CD14-positive monocyte (primary cell): ENCODE measurements around the gene KCNAB1. TPM values are rescaled to one million over a fixed set of nuclear protein-coding genes. Genes with fewer than 3 reads are reported as not detected.

Experiments
- DNase-seq, 3 donors: peaks; one replicate each; pipeline ENCODE4 v3.0.0-alpha.2; 2011 to 2022
- H2AFZ ChIP-seq: 2 replicates; pipeline ENCODE4 v1.6.0; 2012; ENCODE audit warnings: mild to moderate bottlenecking, low read depth, low read length, inconsistent platforms; ENCODE audit not compliant: insufficient read depth, poor library complexity, severe bottlenecking
- H3K27ac ChIP-seq, 2 donors: 1 replicate in 1 of 2; 2 replicates in 1 of 2; pipeline ENCODE4 v1.5.1; 2012 to 2013; ENCODE audit warnings: low read length in 2 of 2, control low read depth in 1 of 2, inconsistent platforms in 1 of 2, low read depth in 1 of 2, mild to moderate bottlenecking in 1 of 2
- H3K27me3 ChIP-seq, 2 donors: one replicate each; pipeline versions ENCODE4 v1.6.0 to v1.6.1; 2011 to 2013; ENCODE audit warnings: low read length in 2 of 2; ENCODE audit not compliant: control insufficient read depth in 2 of 2, insufficient read depth in 2 of 2
- H3K36me3 ChIP-seq, 2 donors: replicated peaks in 1 of 2; 1 replicate in 1 of 2; 2 replicates in 1 of 2; pipeline versions ENCODE4 v1.5.1 to v1.6.1; 2012 to 2013; ENCODE audit warnings: low read length in 2 of 2, control low read depth in 1 of 2, inconsistent platforms in 1 of 2, mild to moderate bottlenecking in 1 of 2; ENCODE audit not compliant: insufficient read depth in 2 of 2, control insufficient read depth in 1 of 2
- H3K4me1 ChIP-seq, 2 donors: 1 replicate in 1 of 2; 2 replicates in 1 of 2; pipeline versions ENCODE4 v1.5.1 to v1.6.1; 2012 to 2013; ENCODE audit warnings: low read length in 2 of 2, control low read depth in 1 of 2, inconsistent platforms in 1 of 2, mild to moderate bottlenecking in 1 of 2, moderate library complexity in 1 of 2; ENCODE audit not compliant: insufficient read depth in 2 of 2, control insufficient read depth in 1 of 2
- H3K4me2 ChIP-seq: replicated peaks from 2 replicates; pipeline ENCODE3; 2012; ENCODE audit warnings: low read length, moderate library complexity, mild to moderate bottlenecking; ENCODE audit not compliant: poor library complexity, severe bottlenecking; ENCODE audit errors: extremely low read depth
- H3K4me3 ChIP-seq, 3 experiments: fragments of 200-600 bp in 1 of 3; sonication (generic) in 1 of 3; replicated peaks in 1 of 3; 1 replicate in 2 of 3; 2 replicates in 1 of 3; pipeline ENCODE4 v1.5.1; 2011 to 2013; ENCODE audit warnings: low read length in 3 of 3, mild to moderate bottlenecking in 3 of 3, control low read depth in 2 of 3, low read depth in 2 of 3, inconsistent platforms in 1 of 3, moderate library complexity in 1 of 3
- H3K79me2 ChIP-seq: 2 replicates; pipeline ENCODE4 v1.6.0; 2012; ENCODE audit warnings: mild to moderate bottlenecking, control low read depth, inconsistent platforms, low read length, moderate library complexity; ENCODE audit not compliant: insufficient read depth
- H3K9ac ChIP-seq: 2 replicates; pipeline ENCODE4 v1.6.0; 2017; ENCODE audit warnings: low read length, mild to moderate bottlenecking; ENCODE audit not compliant: insufficient read depth, poor library complexity, severe bottlenecking
- H3K9me3 ChIP-seq, 2 donors: replicated peaks in 1 of 2; 1 replicate in 1 of 2; 2 replicates in 1 of 2; pipeline versions ENCODE4 v1.5.1 to v1.6.1; 2012 to 2013; ENCODE audit warnings: low read length in 2 of 2, control low read depth in 1 of 2; ENCODE audit not compliant: control insufficient read depth in 1 of 2, insufficient read depth in 1 of 2
- H4K20me1 ChIP-seq: 2 replicates; pipeline ENCODE4 v1.6.0; 2012; ENCODE audit warnings: mild to moderate bottlenecking, low read length, control low read depth, moderate library complexity; ENCODE audit not compliant: insufficient read depth
- H3K27ac Mint-ChIP-seq, 7 donors: one replicate each; pipeline ENCODE4 v1.8.0; 2020; ENCODE audit warnings: mild to moderate bottlenecking in 7 of 7, mixed read lengths in 7 of 7, moderate library complexity in 6 of 7, inconsistent platforms in 2 of 7
- H3K27me3 Mint-ChIP-seq, 3 donors: one replicate each; pipeline ENCODE4 v1.8.0; 2021 to 2022; ENCODE audit warnings: low read depth in 3 of 3, mild to moderate bottlenecking in 3 of 3, mixed read lengths in 3 of 3, moderate library complexity in 3 of 3, inconsistent platforms in 1 of 3
- H3K36me3 Mint-ChIP-seq, 2 donors: one replicate each; pipeline ENCODE4 v1.8.0; 2020; ENCODE audit warnings: mixed read lengths in 2 of 2, inconsistent platforms in 1 of 2, mild to moderate bottlenecking in 1 of 2
- H3K4me1 Mint-ChIP-seq: one replicate; pipeline ENCODE4 v1.8.0; 2020; ENCODE audit warnings: mild to moderate bottlenecking, mixed read lengths
- H3K4me3 Mint-ChIP-seq, 2 donors: one replicate each; pipeline ENCODE4 v1.8.0; 2020; ENCODE audit warnings: mild to moderate bottlenecking in 2 of 2, mixed read lengths in 2 of 2, moderate library complexity in 1 of 2
- H3K9me3 Mint-ChIP-seq, 7 donors: one replicate each; pipeline ENCODE4 v1.8.0; 2020 to 2022; ENCODE audit warnings: mixed read lengths in 7 of 7, mild to moderate bottlenecking in 6 of 7, moderate library complexity in 6 of 7, inconsistent platforms in 2 of 7
- WGBS: methylation state at CpG from one replicate; pipeline ENCODE4 v1.1.5; 2013; ENCODE audit warnings: missing lambda C conversion rate; ENCODE audit not compliant: insufficient coverage; 5-methylcytosine and 5-hydroxymethylcytosine counted together
- intact Hi-C, 2 donors: fragments of 100-400 bp; cut with micrococcal nuclease; formaldehyde crosslinking; loops; one replicate each; pipeline versions ENCODE4 v1.15.0 to v1.15.1; 2023
- polyA plus RNA-seq, 3 donors: library from polyadenylated mRNA; depleted of rRNA in 1 of 3; unstranded in 2 of 3; stranded (reverse) in 1 of 3; fragments of 300-500 nt in 2 of 3; fragments of >200 nt in 1 of 3; fragmentation: Illumina TruSeq in 2 of 3; gene quantifications; 1 replicate in 2 of 3; 2 replicates in 1 of 3; pipeline ENCODE4 v1.2.3, GENCODE V29; 2012 to 2021
- TF ChIP-seq, protein P1 (sequence below): fragments of 200-600 bp; IDR thresholded peaks from one replicate; pipeline ENCODE4 v1.8.0; 2022; ENCODE audit warnings: antibody characterized with exemption, mild to moderate bottlenecking

The KCNAB1 gene
- polyA plus RNA-seq, 3 donors, result 0.08 to 0.14 TPM; not detected in 1

DNA sequence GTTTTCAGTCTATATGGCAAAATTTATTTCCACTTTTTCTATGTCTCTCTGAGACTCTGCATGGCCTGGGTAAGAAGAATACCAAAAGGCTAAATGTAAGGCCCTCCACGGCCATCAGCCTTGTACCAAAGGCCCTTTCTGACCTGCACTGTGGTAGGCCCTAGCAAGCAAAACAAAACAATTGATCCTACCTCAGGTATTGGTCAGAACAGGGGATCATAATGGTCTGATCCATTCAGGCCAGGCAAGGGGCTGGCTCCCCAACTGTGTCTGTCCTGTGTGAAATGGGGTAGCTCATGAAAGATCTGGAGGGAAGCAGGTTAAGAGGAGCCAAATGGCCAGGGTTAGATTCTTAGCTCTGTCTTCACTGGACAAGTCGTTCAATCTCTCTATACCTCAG is 253.3 kb downstream of the KCNAB1 start:
- no peaks in the 10 kb centered on the region for H3K4me1 ChIP-seq
- H3K79me2 ChIP-seq, result no peaks in the 10 kb centered on the region
- WGBS, result no CpG with 5 or more reads among the region's 2 CpGs

DNA sequence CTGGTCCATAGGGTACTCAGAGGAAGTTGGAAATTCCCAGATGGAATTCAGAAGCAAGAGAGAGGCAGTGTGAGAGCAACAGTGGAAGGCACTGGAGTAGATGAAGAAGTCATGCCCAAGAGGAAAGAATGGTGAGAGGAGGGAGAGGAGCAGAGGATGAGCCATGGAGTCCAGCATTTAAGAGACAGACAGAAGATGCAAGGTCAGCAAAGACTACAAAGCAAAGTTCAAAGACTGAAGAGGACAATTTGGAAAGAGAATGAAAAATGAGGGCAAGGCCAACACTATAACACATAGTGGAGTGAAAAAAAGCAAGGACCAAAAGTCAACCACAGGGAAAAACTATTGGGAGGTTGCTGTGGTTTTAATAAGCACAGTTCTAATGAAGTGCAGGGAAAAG is 255.8 kb downstream of the KCNAB1 start:
- intact Hi-C loops, result no loop called here
- TF ChIP-seq, protein P1, sequence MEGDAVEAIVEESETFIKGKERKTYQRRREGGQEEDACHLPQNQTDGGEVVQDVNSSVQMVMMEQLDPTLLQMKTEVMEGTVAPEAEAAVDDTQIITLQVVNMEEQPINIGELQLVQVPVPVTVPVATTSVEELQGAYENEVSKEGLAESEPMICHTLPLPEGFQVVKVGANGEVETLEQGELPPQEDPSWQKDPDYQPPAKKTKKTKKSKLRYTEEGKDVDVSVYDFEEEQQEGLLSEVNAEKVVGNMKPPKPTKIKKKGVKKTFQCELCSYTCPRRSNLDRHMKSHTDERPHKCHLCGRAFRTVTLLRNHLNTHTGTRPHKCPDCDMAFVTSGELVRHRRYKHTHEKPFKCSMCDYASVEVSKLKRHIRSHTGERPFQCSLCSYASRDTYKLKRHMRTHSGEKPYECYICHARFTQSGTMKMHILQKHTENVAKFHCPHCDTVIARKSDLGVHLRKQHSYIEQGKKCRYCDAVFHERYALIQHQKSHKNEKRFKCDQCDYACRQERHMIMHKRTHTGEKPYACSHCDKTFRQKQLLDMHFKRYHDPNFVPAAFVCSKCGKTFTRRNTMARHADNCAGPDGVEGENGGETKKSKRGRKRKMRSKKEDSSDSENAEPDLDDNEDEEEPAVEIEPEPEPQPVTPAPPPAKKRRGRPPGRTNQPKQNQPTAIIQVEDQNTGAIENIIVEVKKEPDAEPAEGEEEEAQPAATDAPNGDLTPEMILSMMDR, result no peak
- peaks cover 0 to 5% (median 0%) of the 10 kb centered on the region in 3 donors for H3K27me3 Mint-ChIP-seq
- no peaks in the 10 kb centered on the region for H3K4me1 Mint-ChIP-seq
- H3K4me3 ChIP-seq, result no peak overlapping the region
- no peaks in the 10 kb centered on the region for H3K36me3 ChIP-seq
- no peaks in the 10 kb centered on the region for H3K27me3 ChIP-seq
- H3K9me3 ChIP-seq, result no peaks in the 10 kb centered on the region
- H3K9me3 Mint-ChIP-seq, result peaks cover 0 to 2% (median 0%) of the 10 kb centered on the region in 7 donors
- H3K4me2 ChIP-seq, result no peak overlapping the region
- no peak overlapping the region for H3K27ac ChIP-seq
- no peak overlapping the region for H3K27ac Mint-ChIP-seq
- H4K20me1 ChIP-seq, result no peaks in the 10 kb centered on the region
- no peaks in the 10 kb centered on the region for H3K4me1 ChIP-seq
- H2AFZ ChIP-seq, result no peak overlapping the region
- no peak for DNase-seq
- H3K4me3 Mint-ChIP-seq, result no peak overlapping the region
- H3K79me2 ChIP-seq, result no peaks in the 10 kb centered on the region
- no peaks in the 10 kb centered on the region for H3K36me3 Mint-ChIP-seq
- H3K9ac ChIP-seq, result no peak overlapping the region

More for the DNA sequence above, 253.3 kb downstream of the KCNAB1 start:
- no peak overlapping the region for H3K27ac ChIP-seq
- Mint-ChIP-seq H3K36me3 (no peaks in the 10 kb centered on the region), H3K4me1 (no peaks in the 10 kb centered on the region), H3K27ac (no peak overlapping the region), H3K27me3 (peaks cover 0 to 3% (median 0%) of the 10 kb centered on the region in 3 donors), H3K9me3 (peaks cover 0 to 2% (median 0%) of the 10 kb centered on the region in 7 donors), H3K4me3 (no peak overlapping the region)
- no peak for DNase-seq
- TF ChIP-seq, protein P1, result no peak
- H3K27me3 ChIP-seq, result no peaks in the 10 kb centered on the region
- H3K36me3 ChIP-seq, result no peaks in the 10 kb centered on the region
- H3K9ac ChIP-seq, result no peak overlapping the region
- intact Hi-C loops, result no loop called here
- H3K4me3 ChIP-seq, result no peak overlapping the region
- no peak overlapping the region for H2AFZ ChIP-seq
- H3K9me3 ChIP-seq, result no peaks in the 10 kb centered on the region
- H3K4me2 ChIP-seq, result no peak overlapping the region
- no peaks in the 10 kb centered on the region for H4K20me1 ChIP-seq
